GM12892 (cell line): ENCODE measurements around the gene MGMT.

Source experiments
- DNase-seq: peaks from one replicate; pipeline ENCODE4 v3.0.0; 2011; ENCODE audit not compliant: insufficient read length
- FAIRE-seq: peaks from 2 replicates; lab custom pipeline; 2011; peaks lifted over from hg19 to GRCh38; lab: Jason Lieb, UNC
- POLR2A ChIP-seq: IDR thresholded peaks from 2 replicates; pipeline ENCODE4 v1.6.1; 2011; ENCODE audit warnings: low read depth, low read length, control low read depth
- POLR2AphosphoS5 ChIP-seq: IDR thresholded peaks from 2 replicates; pipeline ENCODE4 v1.6.1; 2011; ENCODE audit warnings: low read depth, low read length, control low read depth
- TAF1 ChIP-seq: IDR thresholded peaks from 2 replicates; pipeline ENCODE4 v1.6.1; 2011; ENCODE audit warnings: low read depth, mild to moderate bottlenecking, control low read depth, low read length, borderline replicate concordance

The MGMT gene

DNA sequence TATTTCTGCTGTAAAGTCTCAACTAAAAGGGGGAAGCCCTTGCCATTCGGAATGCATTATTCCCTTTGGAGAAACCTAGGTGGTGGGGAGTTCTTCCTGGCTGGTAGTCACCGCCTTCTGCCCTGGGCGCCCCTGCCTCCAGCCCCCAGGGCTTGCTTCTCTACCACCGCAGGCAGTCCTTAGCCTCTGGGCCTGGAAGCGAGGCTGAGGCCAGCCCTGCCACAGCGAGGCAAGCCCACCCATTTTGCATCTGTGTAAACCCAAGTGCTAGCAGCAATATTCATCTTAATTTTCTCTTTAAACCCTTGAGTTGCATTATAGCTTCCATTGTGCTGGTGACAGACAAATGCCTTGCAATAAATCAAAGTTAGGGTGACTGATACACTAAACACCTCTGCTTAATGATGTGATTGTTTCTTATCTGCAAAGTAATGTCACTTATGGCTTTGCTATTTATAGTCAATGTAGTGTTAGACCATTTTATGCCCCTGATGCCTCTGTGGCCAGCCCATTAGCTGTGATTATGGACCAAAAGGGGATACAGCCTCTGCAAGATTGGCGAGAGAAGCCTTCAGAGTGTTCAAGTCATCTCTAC is 26.2 kb upstream of the MGMT start:
- no peak for TF ChIP-seq POLR2AphosphoS5
- TF ChIP-seq POLR2A: no peak
- no peak for TF ChIP-seq TAF1
- DNase-seq (no peak), FAIRE-seq (no peak)

DNA sequence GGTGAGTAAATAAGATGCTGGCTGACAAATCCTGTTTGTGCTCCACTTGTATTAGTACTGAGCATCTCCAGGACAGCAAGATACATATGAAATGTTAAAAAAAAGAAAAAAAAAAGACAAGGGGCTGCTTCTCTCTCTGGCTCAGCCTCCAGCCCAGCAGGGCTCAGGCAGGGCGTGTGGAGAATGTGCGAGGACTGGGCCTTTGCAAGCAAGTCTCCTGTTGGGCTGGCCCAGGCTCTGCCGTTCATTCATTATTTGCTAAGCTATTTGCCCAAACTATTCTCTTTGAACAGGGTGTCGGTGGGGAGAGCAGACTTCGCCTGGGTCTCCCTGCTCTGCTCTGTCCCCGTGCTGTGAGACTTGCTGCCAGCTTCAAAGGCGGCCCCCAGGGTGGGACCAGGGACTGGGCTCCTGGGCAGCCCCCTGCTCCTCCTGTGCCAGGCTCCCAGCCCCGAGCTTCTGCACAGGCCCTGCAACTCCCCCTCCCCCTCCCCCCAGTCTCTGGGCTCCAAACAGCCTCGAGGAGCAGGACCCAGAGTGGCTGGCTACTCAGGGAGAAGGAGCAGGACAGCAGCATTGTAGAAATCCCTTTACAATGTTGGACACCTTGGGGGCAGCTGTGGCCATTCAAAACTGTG is 25.6 kb upstream of the MGMT start:
- FAIRE-seq: no peak
- TF ChIP-seq POLR2AphosphoS5 (no peak), POLR2A (no peak), TAF1 (no peak)
- no peak for DNase-seq

DNA sequence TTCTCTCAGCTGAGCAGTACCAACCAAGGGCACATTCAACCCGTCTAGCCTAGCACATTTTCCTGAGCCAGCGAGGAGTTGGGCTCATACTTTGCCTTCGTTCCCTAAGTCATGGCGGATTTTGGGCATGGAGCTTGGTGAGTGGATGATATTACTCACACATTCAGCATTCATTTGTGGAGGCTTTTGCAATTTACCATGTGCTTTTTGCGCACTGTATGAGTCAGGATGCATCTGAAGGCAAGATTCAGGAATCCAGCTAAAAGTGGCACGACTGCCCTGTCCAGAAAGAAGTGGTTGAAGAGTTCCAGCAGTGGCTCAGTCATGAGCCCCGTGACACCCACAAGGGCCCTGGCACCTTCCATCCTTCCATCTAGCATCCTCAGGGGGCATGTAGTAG is 24.2 kb upstream of the MGMT start:
- no peak for FAIRE-seq
- TF ChIP-seq TAF1 (no peak), POLR2A (no peak), POLR2AphosphoS5 (no peak)
- no peak for DNase-seq

DNA sequence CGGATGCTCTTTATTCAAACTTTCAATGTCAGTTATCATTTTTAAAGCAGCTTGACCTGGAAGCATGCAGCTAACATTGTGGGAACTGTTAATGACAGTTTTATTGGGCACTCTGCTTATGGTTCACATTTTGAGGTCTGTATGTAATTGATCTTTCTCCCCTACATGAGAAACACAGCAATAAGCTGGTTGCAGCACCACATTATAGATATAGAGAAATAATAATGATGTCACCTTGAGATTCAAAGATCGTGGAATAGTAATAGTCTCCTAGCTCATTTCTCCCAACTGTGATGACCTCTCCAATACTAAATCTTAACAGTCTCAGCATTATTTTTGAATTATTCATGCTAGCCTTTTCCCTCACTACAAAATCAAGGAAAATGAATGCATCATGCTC is 22.7 kb upstream of the MGMT start:
- no peak for TF ChIP-seq POLR2A
- no peak for TF ChIP-seq POLR2AphosphoS5
- no peak for TF ChIP-seq TAF1
- FAIRE-seq (no peak), DNase-seq (no peak)

DNA sequence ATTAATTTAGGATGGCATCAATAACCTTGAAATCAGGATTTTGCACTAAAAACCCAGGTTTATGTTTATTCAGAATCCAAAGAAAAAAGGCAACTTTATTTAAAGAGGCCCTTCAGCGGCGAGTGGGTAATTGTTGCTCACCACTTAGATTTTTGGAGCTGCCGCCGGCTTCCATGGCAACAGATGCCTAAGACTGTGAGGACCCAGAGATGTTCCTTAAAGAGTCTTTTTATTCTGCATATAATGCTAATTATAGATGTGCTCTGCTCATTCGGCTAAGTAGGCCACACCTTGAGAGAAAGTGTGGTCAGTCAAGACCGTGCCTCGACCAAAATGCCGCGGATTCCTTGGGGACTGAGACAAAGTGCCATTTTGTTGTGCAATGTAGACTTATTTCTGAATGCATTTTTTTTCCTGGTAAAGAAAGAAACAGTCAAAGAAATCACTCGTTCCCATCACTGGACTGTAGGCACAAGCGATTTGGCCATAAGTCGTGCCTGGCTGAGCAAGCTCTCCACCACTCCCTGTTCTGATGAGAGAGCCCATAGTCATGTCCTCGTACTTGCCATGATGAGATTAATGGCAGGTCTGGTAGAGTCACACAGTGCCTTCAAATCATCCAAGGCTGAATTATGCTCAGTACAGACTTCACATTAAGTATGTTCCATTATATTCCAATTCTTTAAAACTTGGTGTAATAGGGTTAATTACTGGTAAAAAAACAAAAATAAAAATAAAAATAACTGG is 21.4 kb upstream of the MGMT start:
- FAIRE-seq: no peak
- DNase-seq: no peak
- TF ChIP-seq TAF1: no peak
- TF ChIP-seq POLR2A: no peak
- no peak for TF ChIP-seq POLR2AphosphoS5

DNA sequence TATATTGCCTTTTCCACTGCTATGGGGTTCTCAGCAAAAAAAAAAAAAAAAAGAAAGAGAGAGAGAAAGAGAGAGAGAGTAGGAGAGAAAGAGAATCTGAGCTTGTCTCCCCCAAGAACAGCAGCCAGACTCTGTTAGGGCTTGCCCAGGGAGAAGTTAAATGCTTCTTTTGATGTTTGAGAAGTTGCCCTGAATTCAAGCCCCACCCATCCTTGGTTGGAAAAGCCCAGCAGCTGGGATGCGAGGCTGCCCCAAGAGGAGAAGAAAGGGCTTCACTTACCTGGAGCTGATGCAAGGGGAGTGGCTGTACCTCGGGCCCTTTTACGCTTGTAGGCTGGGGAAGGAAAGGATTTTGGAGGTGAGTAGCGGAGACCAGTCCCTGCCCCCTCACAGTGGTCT is 20.9 kb upstream of the MGMT start:
- no peak for DNase-seq
- no peak for FAIRE-seq
- no peak for TF ChIP-seq POLR2A
- no peak for TF ChIP-seq TAF1
- no peak for TF ChIP-seq POLR2AphosphoS5

DNA sequence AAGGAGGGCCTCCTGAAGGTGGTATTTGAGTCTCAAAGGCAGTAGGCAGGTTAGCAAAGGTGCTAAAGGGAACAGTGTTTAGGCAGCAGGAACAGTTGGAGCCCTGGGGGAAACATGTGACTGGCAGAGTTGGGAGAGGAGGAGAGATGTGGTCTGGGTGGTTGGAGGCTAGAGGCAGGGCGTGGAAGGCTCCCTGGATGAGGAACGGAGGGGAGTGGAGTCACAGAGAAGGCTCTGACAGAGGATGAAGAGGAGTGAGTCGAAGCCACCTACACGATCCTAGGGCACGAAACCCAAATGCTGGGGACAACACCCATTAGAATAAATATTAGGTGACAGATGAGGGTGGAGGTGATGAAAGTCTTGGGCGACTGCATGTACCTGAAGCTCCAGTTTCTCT is 19.6 kb upstream of the MGMT start:
- DNase-seq (no peak), FAIRE-seq (no peak)
- no peak for TF ChIP-seq POLR2A
- no peak for TF ChIP-seq TAF1

DNA sequence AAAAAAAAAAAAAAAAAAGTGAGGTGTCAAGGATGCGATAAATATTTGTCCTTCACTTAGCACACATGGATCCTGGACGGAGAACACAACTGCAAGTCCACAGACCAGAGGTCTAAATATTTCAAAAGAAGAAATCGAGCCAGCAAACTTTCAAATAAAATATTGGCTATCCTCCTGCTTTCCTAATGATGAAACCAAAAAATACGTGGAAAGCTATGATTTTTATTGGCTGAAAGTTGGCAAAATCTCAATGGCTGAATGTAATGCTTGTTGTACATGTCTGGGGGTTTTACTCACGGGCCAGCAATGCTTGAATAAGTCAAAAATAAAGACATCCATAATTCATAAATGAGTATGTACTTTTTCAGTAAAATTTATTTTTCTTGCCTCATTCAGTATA is 19.0 kb upstream of the MGMT start:
- no peak for FAIRE-seq
- DNase-seq: no peak
- TF ChIP-seq POLR2AphosphoS5 (no peak), POLR2A (no peak), TAF1 (no peak)

DNA sequence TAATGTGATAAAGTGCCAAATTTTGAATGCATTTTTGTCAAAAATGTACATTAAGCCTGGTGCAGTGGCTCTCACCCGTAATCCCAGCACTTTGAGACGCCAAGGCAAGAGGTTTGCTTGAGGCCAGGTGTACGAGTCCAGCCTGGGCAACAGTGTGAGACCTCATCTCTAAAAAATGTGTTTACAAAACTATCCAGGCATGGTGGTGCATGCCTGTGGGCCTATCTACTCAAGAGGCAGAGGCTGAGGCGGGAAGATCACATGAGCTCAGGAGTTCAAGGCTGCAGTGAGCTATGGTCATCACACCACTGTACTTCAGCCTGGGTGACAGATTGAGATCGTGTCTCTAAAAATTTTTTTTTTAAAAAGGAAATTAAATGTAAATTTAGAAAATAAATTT is 18.5 kb upstream of the MGMT start:
- FAIRE-seq: no peak
- TF ChIP-seq POLR2AphosphoS5 (no peak), POLR2A (no peak), TAF1 (no peak)
- no peak for DNase-seq

DNA sequence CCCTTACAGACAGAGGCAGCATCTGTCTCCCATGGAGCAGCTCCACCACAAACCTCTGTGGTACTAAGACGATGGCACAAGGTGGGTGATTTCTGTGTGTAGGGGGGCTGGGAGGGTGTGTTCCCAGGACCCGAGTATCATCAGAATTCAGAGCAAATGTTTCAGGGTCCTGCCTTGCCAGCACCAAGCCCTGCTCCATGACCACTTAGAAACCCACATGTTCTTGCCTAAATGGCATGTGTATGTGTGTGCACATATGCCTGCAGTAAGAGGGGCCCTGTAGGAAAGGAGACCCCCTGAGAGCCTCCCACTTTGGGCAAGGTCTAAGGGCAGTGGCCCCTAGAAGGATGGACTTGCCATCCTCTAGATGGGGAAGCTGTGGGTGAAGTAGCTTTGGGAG is 17.1 kb upstream of the MGMT start:
- FAIRE-seq (no peak), DNase-seq (no peak)
- TF ChIP-seq TAF1 (no peak), POLR2A (no peak)

DNA sequence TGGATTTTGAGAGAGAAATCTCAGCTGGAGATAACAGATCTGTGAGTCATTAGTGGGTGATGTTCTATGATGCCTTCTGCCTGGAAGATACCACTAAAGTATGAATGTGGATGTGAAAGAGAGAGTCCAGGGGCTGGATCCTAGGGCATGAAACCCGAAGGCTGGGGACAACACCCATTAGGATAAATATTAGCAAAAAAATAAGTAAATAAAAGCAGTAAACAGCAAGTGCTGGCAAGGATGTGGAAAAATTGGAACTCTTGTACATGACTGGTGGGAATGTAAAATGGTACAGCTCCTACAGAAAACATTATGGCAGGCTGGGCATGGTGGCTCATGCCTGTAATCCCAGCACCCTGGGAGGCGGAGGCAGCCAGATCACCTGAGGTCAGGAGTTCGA is 16.6 kb upstream of the MGMT start:
- FAIRE-seq: no peak

DNA sequence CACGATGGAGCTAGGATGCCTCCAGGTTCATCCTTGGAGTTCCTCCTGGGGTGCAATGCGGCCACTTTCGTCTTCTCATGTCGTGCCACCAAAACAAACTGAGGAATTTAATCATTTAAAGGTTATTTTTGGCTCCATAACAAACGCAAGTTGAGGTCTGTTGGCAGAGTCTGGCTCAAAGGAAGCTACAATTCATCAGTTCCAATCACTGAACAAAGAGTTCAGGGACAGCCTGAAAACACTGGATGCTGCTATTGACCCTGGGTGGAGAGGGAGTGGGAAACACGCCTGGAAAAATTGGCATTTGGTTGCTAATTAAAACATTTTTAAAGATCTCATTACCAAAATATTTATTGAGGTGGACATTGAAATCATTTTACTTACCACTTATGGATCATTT is 11.4 kb upstream of the MGMT start:
- TF ChIP-seq POLR2AphosphoS5 (no peak), TAF1 (no peak), POLR2A (no peak)
- FAIRE-seq (no peak), DNase-seq (no peak)

More for the DNA sequence above, 16.6 kb upstream of the MGMT start:
- TF ChIP-seq TAF1 (no peak), POLR2AphosphoS5 (no peak), POLR2A (no peak)
- DNase-seq: no peak
